ENCODE results near the gene HMG20A.

- no peak for TF ChIP-seq NFE2L1 (CRISPR knock-in tag; IDR thresholded peaks at IDR 0.05)
- TF ChIP-seq SP1 (CRISPR knock-in tag; conservative IDR thresholded peaks at IDR 0.05), result no peak
- TF ChIP-seq CTCF (IDR thresholded peaks at IDR 0.05), result no peak
- no peak for TF ChIP-seq ZNF281 (CRISPR knock-in tag; IDR thresholded peaks at IDR 0.05)
- TF ChIP-seq, protein P1, sequence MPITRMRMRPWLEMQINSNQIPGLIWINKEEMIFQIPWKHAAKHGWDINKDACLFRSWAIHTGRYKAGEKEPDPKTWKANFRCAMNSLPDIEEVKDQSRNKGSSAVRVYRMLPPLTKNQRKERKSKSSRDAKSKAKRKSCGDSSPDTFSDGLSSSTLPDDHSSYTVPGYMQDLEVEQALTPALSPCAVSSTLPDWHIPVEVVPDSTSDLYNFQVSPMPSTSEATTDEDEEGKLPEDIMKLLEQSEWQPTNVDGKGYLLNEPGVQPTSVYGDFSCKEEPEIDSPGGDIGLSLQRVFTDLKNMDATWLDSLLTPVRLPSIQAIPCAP (CRISPR knock-in tag; IDR thresholded peaks at IDR 0.05), result no peak
Observed at GRCh38 chr15:77454265-77454664, 33.6 kb downstream of the HMG20A start.

Data from WTC11 (cell line).